Measurements from ENCODE around the gene WFDC8.

- TF ChIP-seq CTCF (conservative IDR thresholded peaks at IDR 0.05 in 1 of 2, IDR thresholded peaks at IDR 0.05 in 1 of 2; ENCODE audit: extremely low read depth in 1 of 2, insufficient read depth in 1 of 2, low read depth in 1 of 2, low read length in 2 of 2) (no peak), EZH2 (IDR thresholded peaks at IDR 0.05; ENCODE audit: borderline replicate concordance, low read length) (no peak)
These were observed 51.8 kb downstream of the WFDC8 start for GRCh38 chr20:45527294-45527693.

All from mammary epithelial cell (primary cell).